HG03520 (cell line): ENCODE measurements around the gene LRRC8C.

ENCODE experiments used
- ATAC-seq: cut with Tn5 transposase; IDR thresholded peaks from one replicate; pipeline ENCODE4 v1.9.1; 2021; ENCODE audit warnings: mild to moderate bottlenecking, moderate library complexity; ENCODE audit not compliant: unreplicated experiment

LRRC8C gene

GRCh38 chr1:89633248-89633799 is 404 bp downstream of the LRRC8C start:
- peak; percentile 35 for ATAC-seq

GRCh38 chr1:89633800-89634625 is 1.1 kb downstream of the LRRC8C start:
- no peak for ATAC-seq

GRCh38 chr1:89635825-89636815 is 3.2 kb downstream of the LRRC8C start:
- ATAC-seq, result no peak

GRCh38 chr1:89637496-89637895 is 4.6 kb downstream of the LRRC8C start:
- ATAC-seq, result no peak

GRCh38 chr1:89640440-89640839 is 7.5 kb downstream of the LRRC8C start:
- no peak for ATAC-seq

- ATAC-seq, result no peak
Measured at GRCh38 chr1:89641781-89642180, 8.9 kb downstream of the LRRC8C start.

- ATAC-seq, result no peak
Measured at GRCh38 chr1:89643577-89643976, 10.7 kb downstream of the LRRC8C start.

GRCh38 chr1:89644119-89644814 is 11.3 kb downstream of the LRRC8C start:
- ATAC-seq, result no peak

- no peak for ATAC-seq
Measured at GRCh38 chr1:89646259-89646658, 13.3 kb downstream of the LRRC8C start.

- no peak for ATAC-seq
Measured at GRCh38 chr1:89649783-89650182, 16.9 kb downstream of the LRRC8C start.

GRCh38 chr1:89652373-89652772 is 19.5 kb downstream of the LRRC8C start:
- no peak for ATAC-seq

GRCh38 chr1:89657886-89658285 is 25.0 kb downstream of the LRRC8C start:
- peak; percentile 53 for ATAC-seq

- no peak for ATAC-seq
Measured at GRCh38 chr1:89659322-89660081, 26.6 kb downstream of the LRRC8C start.

- ATAC-seq, result no peak
Measured at GRCh38 chr1:89660224-89661061, 27.5 kb downstream of the LRRC8C start.

GRCh38 chr1:89665941-89666340 is 33.0 kb downstream of the LRRC8C start:
- ATAC-seq, result no peak

GRCh38 chr1:89666640-89667039 is 33.7 kb downstream of the LRRC8C start:
- no peak for ATAC-seq

- ATAC-seq, result no peak
Measured at GRCh38 chr1:89667691-89668090, 34.8 kb downstream of the LRRC8C start.

GRCh38 chr1:89668961-89669360 is 36.0 kb downstream of the LRRC8C start:
- no peak for ATAC-seq

GRCh38 chr1:89669441-89669840 is 36.5 kb downstream of the LRRC8C start:
- ATAC-seq, result no peak
